H9 (cell line): ENCODE data around the gene HECTD1. TPM values are rescaled to one million over a fixed set of nuclear protein-coding genes. Genes with fewer than 3 reads are reported as not detected.

ENCODE experiments used
- DNase-seq: peaks from one replicate; pipeline ENCODE4 v3.0.0-alpha.2; 2017
- H2AFZ ChIP-seq: one replicate; pipeline ENCODE4 v1.6.1; 2013; ENCODE audit warnings: mild to moderate bottlenecking, low read length, control low read depth, moderate library complexity
- H2AK5ac ChIP-seq: 2 replicates; pipeline ENCODE4 v1.6.1; 2013; ENCODE audit warnings: low read length, control low read depth, mixed read lengths; ENCODE audit not compliant: insufficient read length
- H2BK120ac ChIP-seq: one replicate; pipeline ENCODE4 v1.6.1; 2013; ENCODE audit warnings: low read depth, mild to moderate bottlenecking, low read length, control low read depth, inconsistent platforms; ENCODE audit not compliant: poor library complexity, severe bottlenecking
- H2BK12ac ChIP-seq: 2 replicates; pipeline ENCODE4 v1.6.1; 2013; ENCODE audit warnings: low read length, control low read depth, mixed read lengths, low read depth; ENCODE audit not compliant: insufficient read length
- H2BK15ac ChIP-seq: 2 replicates; pipeline ENCODE4 v1.6.1; 2013; ENCODE audit warnings: low read depth, low read length, control low read depth
- H2BK20ac ChIP-seq: one replicate; pipeline ENCODE4 v1.6.1; 2013; ENCODE audit warnings: low read depth, mild to moderate bottlenecking, low read length, control low read depth, inconsistent platforms; ENCODE audit not compliant: poor library complexity, severe bottlenecking
- H2BK5ac ChIP-seq: 2 replicates; pipeline ENCODE4 v1.6.1; 2013; ENCODE audit warnings: low read length, control low read depth, mixed read lengths; ENCODE audit not compliant: insufficient read length
- H3K14ac ChIP-seq: 2 replicates; pipeline ENCODE4 v1.6.1; 2013; ENCODE audit warnings: low read length, control low read depth; ENCODE audit not compliant: insufficient read depth
- H3K18ac ChIP-seq: 2 replicates; pipeline ENCODE4 v1.6.1; 2013; ENCODE audit warnings: low read depth, mild to moderate bottlenecking, mixed read lengths, low read length, control low read depth; ENCODE audit not compliant: insufficient read length
- H3K23ac ChIP-seq: 2 replicates; pipeline ENCODE4 v1.6.1; 2013; ENCODE audit warnings: low read length, control low read depth, mixed read lengths, low read depth; ENCODE audit not compliant: insufficient read length
- H3K23me2 ChIP-seq: 2 replicates; pipeline ENCODE4 v1.6.1; 2013; ENCODE audit warnings: low read depth, mild to moderate bottlenecking, mixed read lengths, low read length, control low read depth; ENCODE audit not compliant: insufficient read length, poor library complexity, severe bottlenecking
- H3K27ac ChIP-seq: 2 replicates; pipeline ENCODE4 v1.5.1; 2013; ENCODE audit warnings: low read length, control low read depth, mixed read lengths, low read depth; ENCODE audit not compliant: insufficient read length
- H3K27me3 ChIP-seq: 2 replicates; pipeline ENCODE4 v1.6.1; 2013; ENCODE audit warnings: low read length, control low read depth, inconsistent platforms; ENCODE audit not compliant: insufficient read depth
- H3K4ac ChIP-seq: 2 replicates; pipeline ENCODE4 v1.6.1; 2013; ENCODE audit warnings: low read depth, mild to moderate bottlenecking, control low read depth, inconsistent platforms, low read length, moderate library complexity
- H3K4me1 ChIP-seq: 2 replicates; pipeline ENCODE4 v1.6.1; 2013; ENCODE audit warnings: low read length, control low read depth, inconsistent platforms; ENCODE audit not compliant: insufficient read depth
- H3K4me2 ChIP-seq: 2 replicates; pipeline ENCODE4 v1.6.1; 2013; ENCODE audit warnings: low read length, control low read depth, mixed read lengths; ENCODE audit not compliant: insufficient read length, insufficient read depth
- H3K56ac ChIP-seq: 2 replicates; pipeline ENCODE4 v1.6.1; 2013; ENCODE audit warnings: low read depth, mild to moderate bottlenecking, mixed read lengths, low read length, control low read depth; ENCODE audit not compliant: insufficient read length
- H3K79me1 ChIP-seq: 2 replicates; pipeline ENCODE4 v1.6.1; 2013; ENCODE audit warnings: low read depth, mild to moderate bottlenecking, moderate library complexity, low read length, control low read depth, inconsistent platforms; ENCODE audit not compliant: insufficient read depth, poor library complexity, severe bottlenecking
- H3K79me2 ChIP-seq: 2 replicates; pipeline ENCODE4 v1.6.1; 2013; ENCODE audit warnings: low read length, control low read depth, inconsistent platforms; ENCODE audit not compliant: insufficient read depth
- H3K9ac ChIP-seq: 2 replicates; pipeline ENCODE4 v1.6.1; 2013; ENCODE audit warnings: low read length, control low read depth, mixed read lengths; ENCODE audit not compliant: insufficient read length; ENCODE audit errors: extremely low read depth
- H3K9me3 ChIP-seq: one replicate; pipeline ENCODE4 v1.6.1; 2013; ENCODE audit warnings: low read depth, low read length, inconsistent platforms; ENCODE audit not compliant: control insufficient read depth
- H3T11ph ChIP-seq: one replicate; pipeline ENCODE4 v1.6.1; 2013; ENCODE audit warnings: mild to moderate bottlenecking, low read length, control low read depth, inconsistent platforms
- H4K20me1 ChIP-seq: one replicate; pipeline ENCODE4 v1.6.1; 2013; ENCODE audit not compliant: control insufficient read depth, insufficient read length, insufficient read depth
- H4K5ac ChIP-seq: 2 replicates; pipeline ENCODE4 v1.6.1; 2013; ENCODE audit warnings: low read depth, mild to moderate bottlenecking, mixed read lengths, low read length, control low read depth; ENCODE audit not compliant: insufficient read length
- H4K8ac ChIP-seq: replicated peaks from 2 replicates; pipeline ENCODE4 v1.6.1; 2013; ENCODE audit warnings: low read length, control low read depth, mixed read lengths, low read depth; ENCODE audit not compliant: insufficient read length
- H4K91ac ChIP-seq: 2 replicates; pipeline ENCODE4 v1.6.1; 2013; ENCODE audit warnings: low read depth, mild to moderate bottlenecking, moderate library complexity, mixed read lengths, low read length, control low read depth; ENCODE audit not compliant: insufficient read length
- H3K27ac Mint-ChIP-seq, 3 experiments: 2 replicates in 2 of 3; 3 replicates in 1 of 3; pipeline ENCODE4 v1.8.0; 2020 to 2021; ENCODE audit warnings: mixed read lengths in 3 of 3, mild to moderate bottlenecking in 1 of 3, moderate library complexity in 1 of 3
- H3K27me3 Mint-ChIP-seq: 2 replicates; pipeline ENCODE4 v1.8.0; 2021; ENCODE audit warnings: low read depth, mild to moderate bottlenecking, moderate library complexity, mixed read lengths
- H3K36me3 Mint-ChIP-seq, 3 experiments: 2 replicates in 2 of 3; 3 replicates in 1 of 3; pipeline ENCODE4 v1.8.0; 2020 to 2021; ENCODE audit warnings: low read depth in 3 of 3, mixed read lengths in 3 of 3; ENCODE audit not compliant: insufficient read depth in 1 of 3
- H3K4me1 Mint-ChIP-seq, 2 experiments: 2 replicates each; pipeline ENCODE4 v1.8.0; 2020; ENCODE audit warnings: mixed read lengths in 2 of 2
- H3K4me3 Mint-ChIP-seq, 2 experiments: 2 replicates in 1 of 2; 3 replicates in 1 of 2; pipeline ENCODE4 v1.8.0; 2020 to 2021; ENCODE audit warnings: mild to moderate bottlenecking in 2 of 2, mixed read lengths in 2 of 2, moderate library complexity in 1 of 2
- H3K9me3 Mint-ChIP-seq, 2 experiments: 2 replicates in 1 of 2; 3 replicates in 1 of 2; pipeline ENCODE4 v1.8.0; 2020; ENCODE audit warnings: mild to moderate bottlenecking in 2 of 2, mixed read lengths in 2 of 2, moderate library complexity in 1 of 2
- CTCF ChIP-seq: fragments of 200-600 bp; sonication (generic); conservative IDR thresholded peaks from 3 replicates; pipeline ENCODE4 v1.8.0; 2021; ENCODE audit warnings: antibody characterized with exemption, mild to moderate bottlenecking
- WGBS: extraction: QIAGEN DNeasy Blood & Tissue Kit; methylation state at CpG from one replicate; pipeline ENCODE4 v1.1.7; 2013; ENCODE audit warnings: missing lambda C conversion rate, low lambda C conversion rate, mixed read lengths; ENCODE audit not compliant: insufficient read length; ENCODE audit errors: extremely low coverage; 5-methylcytosine and 5-hydroxymethylcytosine counted together
- total RNA-seq: library from RNA; stranded (reverse); gene quantifications from 2 replicates; pipeline ENCODE4 v1.2.1, GENCODE V29; 2021

HECTD1 gene
- total RNA-seq, 1 experiment from 2014 or later = 135 TPM

- no peak overlapping the region for H3K27ac ChIP-seq
- no peaks in the 10 kb centered on the region for H3K4me1 ChIP-seq
- no peaks in the 10 kb centered on the region for H3K9me3 ChIP-seq
- no peak overlapping the region for H4K8ac ChIP-seq
- no CpG with 5 or more reads among the region's 2 CpGs for WGBS
- H3K79me2 ChIP-seq = no peaks in the 10 kb centered on the region
- H2BK120ac ChIP-seq = no peak overlapping the region
- no peak overlapping the region for H2BK15ac ChIP-seq
- H4K91ac ChIP-seq = no peak overlapping the region
- Mint-ChIP-seq H3K4me3 (no peak overlapping the region), H3K36me3 (peaks cover 6 to 23% (median 8%) of the 10 kb centered on the region in 3 experiments), H3K4me1 (no peaks in the 10 kb centered on the region), H3K9me3 (peaks cover 0 to 3% of the 10 kb centered on the region in 2 experiments; a peak in 1 of 5 replicates), H3K27ac (no peak overlapping the region), H3K27me3 (no peaks in the 10 kb centered on the region)
- H2AFZ ChIP-seq = no peak overlapping the region
- H3K14ac ChIP-seq = no peak overlapping the region
- H3K79me1 ChIP-seq = no peaks in the 10 kb centered on the region
- no peak overlapping the region for H3K4ac ChIP-seq
- no peak overlapping the region for H3K23ac ChIP-seq
- H3K4me2 ChIP-seq = no peak overlapping the region
- no peak overlapping the region for H2BK12ac ChIP-seq
- DNase-seq = no peak
- H3K56ac ChIP-seq = no peak overlapping the region
- no peaks in the 10 kb centered on the region for H3K23me2 ChIP-seq
- H4K20me1 ChIP-seq = no peaks in the 10 kb centered on the region
- no peak overlapping the region for H4K5ac ChIP-seq
- H2BK20ac ChIP-seq = no peak overlapping the region
- H3K18ac ChIP-seq = no peak overlapping the region
- H2BK5ac ChIP-seq = no peak overlapping the region
- H2AK5ac ChIP-seq = no peak overlapping the region
- TF ChIP-seq CTCF = no peak
- no peak overlapping the region for H3K9ac ChIP-seq
- H3K27me3 ChIP-seq = no peaks in the 10 kb centered on the region
- H3T11ph ChIP-seq = no peak overlapping the region
Observed at GRCh38 chr14:31075144-31075543, 132.4 kb downstream of the HECTD1 start.
